HT1080 (cell line): ENCODE data around the gene VTI1A. TPM values are rescaled to one million over a fixed set of nuclear protein-coding genes. Genes with fewer than 3 reads are reported as not detected.
"Not testable (repeated sequence)": the region's sequence is repeated elsewhere in the genome, so short reads cannot be mapped to it uniquely, and the experiment has no call there.

Experiments used
- DNase-seq: peaks from one replicate; pipeline ENCODE4 v3.0.0-alpha.2; 2015; ENCODE audit warnings: low read depth
- total RNA-seq: library from RNA; depleted of rRNA; stranded (reverse); fragments of >200 nt; shearing (Covaris generic); gene quantifications from 2 replicates; pipeline ENCODE4 v1.2.3, GENCODE V29; 2014

Gene VTI1A
- total RNA-seq, 1 experiment from 2014 or later: 19.5 TPM

GRCh38 chr10:112716924-112717413 lies 270.0 kb downstream of the VTI1A start:
- DNase-seq: peak; percentile 4

- DNase-seq: no peak
Measured at GRCh38 chr10:112720178-112720577, 273.2 kb downstream of the VTI1A start.

DNA sequence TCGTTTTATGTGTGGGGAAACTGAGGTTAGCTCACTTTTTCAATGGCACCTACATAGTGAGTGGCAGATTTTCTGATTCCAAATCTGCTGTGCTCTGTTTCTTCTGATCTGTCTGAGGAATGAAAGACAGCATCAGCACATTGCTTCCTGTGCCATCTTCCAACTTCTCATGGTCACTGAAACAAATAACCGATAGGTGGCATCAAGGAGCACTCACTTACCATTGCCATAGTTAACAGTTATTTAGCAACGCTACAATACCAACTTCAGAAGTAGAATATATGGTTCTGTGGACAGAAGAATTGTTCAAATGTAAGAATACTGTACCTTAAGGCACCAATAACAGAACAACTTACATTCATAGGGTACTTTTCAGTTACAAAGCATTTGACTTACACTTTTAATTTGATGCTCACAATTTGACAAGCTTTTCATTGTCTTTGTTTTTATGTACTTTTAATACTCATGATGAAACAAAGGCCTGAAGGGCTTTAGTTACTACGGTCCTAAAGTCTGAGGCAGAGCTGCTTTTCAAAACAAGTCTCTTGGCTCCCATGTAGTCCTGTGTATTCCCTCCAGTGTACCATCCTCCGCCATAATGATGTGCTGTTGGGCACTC lies 274.2 kb downstream of the VTI1A start:
- peak; percentile 48 for DNase-seq

GRCh38 chr10:112722758-112723157 lies 275.7 kb downstream of the VTI1A start:
- no peak for DNase-seq

- no peak for DNase-seq
Measured at GRCh38 chr10:112723876-112724275, 276.9 kb downstream of the VTI1A start.

DNA sequence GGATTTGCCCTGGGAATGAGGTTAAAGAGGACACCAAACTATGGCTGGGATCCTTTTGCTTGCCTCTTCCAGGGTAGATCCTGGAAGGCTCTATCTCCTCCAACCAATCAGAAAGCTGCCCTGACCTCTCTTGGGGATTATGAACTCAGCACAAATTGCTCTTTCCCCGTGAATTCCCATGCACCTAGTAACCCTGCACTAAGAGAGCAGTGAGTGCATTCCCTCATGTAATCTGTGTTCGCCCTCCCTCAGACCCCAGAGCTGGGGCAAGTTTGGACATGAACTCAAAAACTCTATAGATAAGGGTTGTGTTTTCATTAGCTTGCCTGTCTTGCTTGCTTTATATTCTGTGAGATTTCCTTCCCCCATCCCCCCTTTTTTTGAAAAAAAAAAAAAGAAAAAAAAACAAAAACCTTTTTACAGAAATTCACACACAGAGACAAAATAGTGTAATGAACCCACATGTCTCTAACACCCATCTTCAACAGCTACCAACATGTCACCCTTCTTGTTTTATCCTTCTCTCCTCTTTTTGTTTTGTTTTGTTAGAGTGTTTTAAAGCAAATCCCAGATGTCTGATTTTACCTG lies 277.5 kb downstream of the VTI1A start:
- DNase-seq: no peak

- DNase-seq: no peak
Measured at GRCh38 chr10:112728118-112728883, 281.3 kb downstream of the VTI1A start.

GRCh38 chr10:112728997-112729396 lies 282.0 kb downstream of the VTI1A start:
- no peak for DNase-seq

DNA sequence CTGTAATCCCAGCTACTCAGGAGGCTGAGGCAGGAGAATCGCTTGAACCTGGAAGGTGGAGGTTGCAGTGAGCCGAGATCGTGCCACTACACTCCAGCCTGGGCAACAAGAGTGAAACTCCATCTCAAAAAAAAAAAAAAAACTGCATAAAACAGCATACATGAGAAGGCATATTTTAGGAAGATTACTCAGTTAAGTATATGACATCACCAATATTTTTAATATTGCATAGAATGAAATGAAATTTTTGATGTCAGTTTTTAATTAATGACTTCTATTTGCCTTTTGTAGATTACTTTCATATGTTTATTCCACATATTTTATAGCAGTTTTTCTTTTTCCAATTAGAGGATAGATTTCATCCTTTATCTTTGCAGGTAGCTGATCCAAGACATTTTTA lies 284.4 kb downstream of the VTI1A start:
- not testable (repeated sequence) for DNase-seq

GRCh38 chr10:112732277-112732921 lies 285.4 kb downstream of the VTI1A start:
- DNase-seq: peak; percentile 65

GRCh38 chr10:112735041-112735695 lies 288.2 kb downstream of the VTI1A start:
- DNase-seq: no peak

DNA sequence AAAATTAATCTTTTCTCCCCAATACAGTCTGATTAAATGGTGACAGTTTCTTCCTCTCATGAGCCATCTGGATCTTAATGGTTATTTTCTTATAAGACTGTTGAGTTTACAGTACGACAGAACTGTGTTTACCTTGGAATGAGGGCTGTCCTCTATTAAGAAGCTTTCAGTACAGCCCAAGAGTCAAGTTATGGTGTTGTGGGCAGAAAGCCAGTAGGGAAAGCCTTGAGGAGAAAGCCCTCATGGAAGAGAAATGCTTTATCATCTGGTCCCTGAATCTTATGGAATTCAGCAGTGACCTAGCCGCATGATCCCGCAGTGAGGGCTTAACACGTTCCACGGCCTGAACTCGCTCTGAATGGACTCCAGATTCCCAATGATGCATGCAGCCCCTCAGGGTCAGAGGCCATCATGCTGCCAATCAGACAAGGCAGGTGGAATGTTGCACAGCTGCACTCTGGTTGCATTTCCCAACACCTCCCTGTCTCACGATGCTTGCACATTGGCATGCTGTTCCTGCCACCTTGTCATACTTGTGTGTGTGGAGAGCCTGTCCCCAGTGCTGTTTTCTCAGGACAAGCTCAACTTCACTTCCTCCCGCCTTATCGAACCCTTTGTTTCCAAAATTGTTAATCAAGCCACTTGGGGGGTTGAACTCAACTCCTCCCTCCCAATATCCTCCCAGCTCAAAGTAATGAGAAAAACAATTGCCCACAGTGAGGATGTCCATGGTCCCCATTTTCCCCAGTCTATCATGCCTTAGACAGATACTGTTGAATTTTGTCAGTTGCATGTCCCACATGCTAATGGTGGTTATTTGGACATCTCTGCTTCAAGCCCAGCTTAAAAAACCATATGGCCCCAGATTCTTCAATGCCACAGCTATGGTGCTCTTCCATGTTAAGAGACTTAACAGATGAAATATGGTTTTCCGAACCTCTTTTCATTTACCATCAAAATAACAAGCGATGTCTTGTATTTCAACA lies 291.9 kb downstream of the VTI1A start:
- DNase-seq: no peak

DNA sequence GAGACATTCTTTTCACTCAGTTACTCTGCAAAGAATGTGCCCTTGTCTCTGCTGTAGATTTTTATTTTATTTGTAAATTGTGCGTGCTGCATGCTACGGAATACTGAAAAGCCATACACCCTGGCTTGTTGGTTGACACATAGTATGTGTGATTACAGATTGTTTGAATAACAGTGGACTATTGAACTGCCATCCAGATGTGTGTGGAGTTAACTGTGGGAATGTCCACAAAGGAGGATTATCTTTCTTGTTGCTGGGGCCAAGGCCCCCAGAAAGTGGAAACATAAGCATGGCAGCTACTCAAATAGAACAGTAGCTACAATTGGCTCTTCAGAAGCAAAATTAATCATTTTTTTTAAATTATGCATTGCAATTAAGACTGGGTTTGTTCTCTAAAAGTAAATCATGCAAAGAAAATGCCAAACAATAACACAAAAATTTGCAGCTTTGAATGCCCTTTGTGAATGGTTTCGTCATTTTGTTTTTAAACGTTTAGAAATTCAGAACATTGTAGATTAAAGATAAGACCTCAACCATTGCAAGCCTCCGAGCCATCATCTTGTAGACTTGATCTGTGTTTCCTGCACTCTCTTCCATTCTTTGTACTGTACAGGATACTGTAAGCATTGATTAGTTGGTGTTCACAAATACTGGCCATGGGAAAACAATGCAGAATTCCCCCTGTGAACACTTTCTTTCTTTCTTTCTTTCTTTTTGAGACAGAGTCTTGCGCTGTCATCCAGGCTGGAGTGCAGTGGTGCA lies 292.8 kb downstream of the VTI1A start:
- no peak for DNase-seq

DNA sequence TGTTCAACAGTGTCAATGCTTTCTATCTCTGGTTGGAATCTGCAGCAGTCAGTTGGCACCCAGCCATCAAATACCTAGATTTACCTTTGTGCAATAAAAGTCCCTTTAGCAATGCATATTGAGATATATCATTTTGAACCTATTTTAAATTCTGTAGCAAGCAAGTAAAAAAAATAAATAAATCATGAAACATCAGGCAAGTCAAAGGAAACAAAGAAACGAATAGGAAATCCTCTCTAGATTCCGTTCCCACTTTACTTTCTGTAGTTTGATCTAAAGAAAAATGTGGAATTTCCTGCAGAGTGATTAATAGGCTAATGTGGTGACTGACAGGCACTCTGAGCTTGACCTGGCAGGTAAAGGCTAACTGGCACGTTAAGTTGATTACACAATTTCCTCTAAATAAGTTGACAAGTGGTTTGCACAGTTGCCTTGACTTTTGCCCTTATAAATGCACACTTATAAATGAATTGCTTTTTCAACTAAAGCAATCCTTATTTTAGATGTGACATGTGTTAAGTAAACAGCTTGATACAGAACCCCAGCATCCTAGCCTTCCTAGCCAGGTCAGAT lies 294.9 kb downstream of the VTI1A start:
- no peak for DNase-seq

DNA sequence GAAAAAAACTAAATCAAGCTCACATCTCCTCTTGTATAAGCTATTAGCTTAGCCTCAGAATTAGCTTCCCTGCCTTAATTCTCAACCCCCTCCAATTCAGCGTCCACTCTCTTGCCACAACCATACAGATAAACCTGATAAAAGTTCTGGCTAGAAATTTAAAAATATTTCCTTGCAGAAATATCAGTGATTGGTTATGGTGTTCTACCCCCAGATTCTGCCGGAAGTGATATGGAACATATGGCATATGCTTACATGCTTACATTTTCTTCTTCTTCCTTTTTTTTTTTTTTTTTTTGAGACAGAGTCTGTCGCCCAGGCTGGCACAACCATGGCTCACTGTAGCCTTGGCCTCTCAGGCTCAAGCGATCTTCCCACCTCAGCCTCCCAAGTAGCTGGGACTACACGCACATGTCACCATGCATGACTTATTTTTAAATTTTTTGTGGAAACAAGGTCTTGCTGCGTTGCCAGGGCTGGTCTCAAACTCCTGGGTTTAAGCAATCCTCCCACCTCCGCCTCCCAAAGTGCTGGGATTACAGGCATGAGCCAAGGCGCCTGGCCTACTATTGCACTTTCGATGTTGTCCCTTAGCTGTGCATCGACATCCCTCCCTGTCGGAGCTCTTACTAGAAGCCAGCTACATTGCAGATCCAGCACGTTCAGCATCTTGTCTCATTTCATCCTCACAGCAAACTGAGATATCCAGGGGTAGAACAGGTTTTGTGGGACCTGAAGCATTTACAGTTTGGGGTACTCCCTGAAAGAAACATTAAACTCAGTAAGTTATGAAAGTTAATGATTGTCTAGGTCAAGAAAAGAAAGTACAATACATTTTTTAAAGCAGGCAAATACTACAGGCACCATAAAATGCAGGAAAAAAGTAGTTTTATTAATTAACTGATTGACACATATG lies 297.4 kb downstream of the VTI1A start:
- DNase-seq: no peak

GRCh38 chr10:112746329-112746728 lies 299.3 kb downstream of the VTI1A start:
- no peak for DNase-seq

- no peak for DNase-seq
Measured at GRCh38 chr10:112750427-112751167, 303.6 kb downstream of the VTI1A start.
